NCI-H1436 treated with DMSO at 0.1 percent for 48 hours (cell line): ENCODE results near the gene MAG.
"Not testable (repeated sequence)": the region's sequence is repeated elsewhere in the genome, so short reads cannot be mapped to it uniquely, and the experiment has no call there.

Experiments used
- DNase-seq: peaks from one replicate; lab custom pipeline; 2025; lab: John Stamatoyannopoulos, UW

Gene MAG

DNA sequence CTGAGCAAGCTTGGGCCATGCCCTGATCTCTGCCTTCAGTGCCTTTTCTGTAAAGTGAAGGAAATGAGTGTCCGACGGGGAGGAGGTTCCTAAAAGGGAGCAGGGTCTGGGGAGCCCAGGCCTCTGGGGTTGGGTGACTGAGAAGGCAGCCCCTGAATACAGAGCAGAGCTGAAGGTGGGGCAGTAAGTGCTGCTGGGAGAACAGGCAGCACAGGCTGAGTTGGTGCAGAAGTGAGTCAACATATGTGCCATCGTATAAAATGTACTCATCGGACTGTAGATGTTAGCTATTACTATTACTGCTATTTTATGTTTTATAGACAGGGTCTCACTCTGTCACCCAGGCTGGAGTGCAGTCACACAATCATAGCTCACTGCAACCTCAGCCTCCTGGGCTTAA lies 10.7 kb upstream of the MAG start:
- DNase-seq: no peak

GRCh38 chr19:35284153-35285094 lies 7.5 kb upstream of the MAG start:
- DNase-seq: no peak

DNA sequence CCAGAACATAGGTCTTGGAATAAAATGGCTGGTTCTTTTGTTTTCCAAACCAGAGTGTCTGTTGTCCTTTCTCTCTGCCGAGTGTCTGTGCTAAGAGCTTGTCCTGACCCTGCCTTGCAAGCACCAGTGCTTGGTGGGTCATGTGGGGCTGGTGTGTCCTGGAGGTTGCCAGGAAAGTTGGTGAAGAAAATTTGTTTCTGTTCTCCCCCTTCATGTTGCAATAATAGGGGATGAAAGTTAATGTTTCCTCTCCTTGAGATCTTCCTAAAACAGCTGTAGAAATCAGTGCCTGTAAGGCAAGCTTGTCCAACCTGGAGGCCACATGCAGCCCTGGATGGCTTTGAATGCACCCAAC lies 6.9 kb upstream of the MAG start:
- DNase-seq: no peak

GRCh38 chr19:35285465-35285864 lies 6.5 kb upstream of the MAG start:
- not testable (repeated sequence) for DNase-seq

DNA sequence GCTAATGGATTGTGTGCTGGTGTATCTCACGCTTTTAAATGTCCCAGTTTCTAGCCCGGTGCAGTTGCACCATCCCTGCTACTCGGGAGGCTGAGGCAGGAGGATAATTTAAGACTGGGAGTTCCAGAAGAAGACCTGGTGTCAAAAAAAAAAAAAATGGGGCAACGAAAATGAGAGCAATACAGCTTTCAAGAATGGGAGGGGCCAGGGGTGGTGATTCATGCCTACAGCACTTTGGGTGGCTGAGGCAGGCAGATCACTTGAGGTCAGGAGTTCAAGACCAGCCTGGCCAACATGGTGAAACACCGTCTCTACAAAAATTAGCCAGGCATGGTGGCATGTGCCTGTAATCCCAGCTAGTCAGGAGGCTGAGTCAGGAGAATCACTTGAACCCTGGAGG lies 5.9 kb upstream of the MAG start:
- DNase-seq: not testable (repeated sequence)

DNA sequence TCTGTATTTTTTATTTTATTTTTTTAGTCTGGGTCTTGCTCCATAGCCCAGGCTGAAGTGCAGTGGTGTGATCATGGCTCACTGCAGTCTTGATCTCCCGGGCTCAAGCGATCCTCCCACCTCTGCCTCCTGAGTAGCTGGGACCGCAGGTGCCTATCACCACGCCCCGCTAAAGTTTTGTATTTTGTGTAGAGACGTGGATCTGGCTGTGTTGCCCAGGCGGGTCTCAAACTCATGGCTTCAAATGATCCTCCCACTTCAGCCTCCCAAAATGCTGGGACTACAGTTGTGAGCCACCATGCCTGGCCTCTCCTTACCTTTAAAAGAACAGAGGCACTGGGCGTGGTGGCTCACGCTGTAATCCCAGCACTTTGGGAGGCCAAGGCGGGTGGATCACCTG lies 4.2 kb upstream of the MAG start:
- DNase-seq: no peak

DNA sequence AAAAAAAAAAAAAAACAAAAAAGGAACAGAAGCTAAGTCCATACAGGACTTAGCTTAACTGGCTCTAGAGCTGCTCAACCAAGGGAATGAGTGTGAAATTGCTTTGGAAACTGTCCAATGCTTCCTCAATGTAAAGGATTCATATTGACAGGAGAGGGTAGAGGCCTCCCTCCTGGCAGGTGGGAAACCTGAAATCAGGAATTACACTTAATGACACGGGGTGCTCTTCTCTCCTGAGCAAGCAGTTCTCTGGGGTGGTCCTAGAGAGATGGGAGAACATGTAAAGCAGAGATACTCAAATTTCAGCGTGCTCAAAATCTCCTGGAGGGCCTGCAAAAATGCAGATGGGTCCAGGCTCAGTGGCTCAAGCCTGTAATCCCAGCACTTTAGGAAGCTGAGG lies 3.6 kb upstream of the MAG start:
- DNase-seq: no peak

DNA sequence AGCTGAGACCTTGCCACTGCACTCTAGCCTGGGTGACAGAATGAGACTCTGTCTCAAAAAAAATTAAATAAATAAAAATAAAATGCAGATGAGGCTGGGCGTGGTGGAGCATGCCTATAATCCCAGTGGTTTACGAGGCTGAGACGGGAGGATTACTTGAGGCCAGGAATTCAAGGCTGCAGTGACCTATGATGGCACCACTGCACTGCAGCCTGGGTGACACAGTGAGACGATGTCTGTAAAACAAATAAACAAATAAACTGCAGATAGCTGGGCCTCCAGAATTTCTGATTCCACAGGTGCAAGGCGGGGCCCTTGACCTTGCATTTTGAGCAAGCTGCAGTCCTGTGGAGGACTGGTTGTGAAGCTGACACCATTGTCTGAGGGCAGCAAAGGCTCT lies 3.1 kb upstream of the MAG start:
- no peak for DNase-seq

DNA sequence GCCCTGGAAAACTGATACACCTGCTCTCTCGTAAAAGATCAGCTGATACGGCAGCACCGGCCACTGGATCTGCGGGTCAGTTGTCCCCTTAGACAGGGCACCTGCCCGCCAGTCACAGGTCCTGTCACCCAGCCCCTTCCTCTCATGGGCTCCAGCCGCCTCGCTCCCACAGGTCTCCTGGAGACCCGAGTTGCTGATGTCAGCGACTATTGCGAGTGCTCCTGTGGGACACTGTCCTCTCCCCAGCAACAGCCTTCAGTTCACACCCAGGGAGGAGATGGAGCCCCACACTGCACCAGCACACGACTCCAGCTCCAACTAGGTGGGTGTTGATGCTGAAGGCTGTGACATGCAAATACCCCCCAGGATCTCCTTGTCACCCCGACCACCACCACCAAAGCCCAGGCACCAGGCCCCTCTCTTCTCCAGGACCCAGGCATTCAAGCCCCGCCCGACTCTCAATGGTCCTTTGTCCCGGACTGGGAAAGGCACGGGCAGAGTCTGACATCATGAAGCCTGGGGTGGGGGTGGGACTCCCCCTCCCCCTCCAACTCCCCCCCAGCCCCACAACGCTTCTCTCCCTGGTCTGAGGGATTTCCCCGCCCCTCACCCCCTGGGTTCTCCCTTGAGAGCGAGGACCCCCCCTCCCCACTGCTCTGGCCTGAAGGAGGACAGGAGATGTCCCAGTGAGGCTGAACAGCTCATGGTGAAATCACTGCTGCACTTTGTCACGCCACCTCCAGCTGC lies 1.4 kb upstream of the MAG start:
- DNase-seq: no peak

- DNase-seq: no peak
These were observed 702 bp upstream of the MAG start for GRCh38 chr19:35291259-35291658.

- DNase-seq: no peak
These were observed 731 bp downstream of the MAG start for GRCh38 chr19:35292421-35293362.

DNA sequence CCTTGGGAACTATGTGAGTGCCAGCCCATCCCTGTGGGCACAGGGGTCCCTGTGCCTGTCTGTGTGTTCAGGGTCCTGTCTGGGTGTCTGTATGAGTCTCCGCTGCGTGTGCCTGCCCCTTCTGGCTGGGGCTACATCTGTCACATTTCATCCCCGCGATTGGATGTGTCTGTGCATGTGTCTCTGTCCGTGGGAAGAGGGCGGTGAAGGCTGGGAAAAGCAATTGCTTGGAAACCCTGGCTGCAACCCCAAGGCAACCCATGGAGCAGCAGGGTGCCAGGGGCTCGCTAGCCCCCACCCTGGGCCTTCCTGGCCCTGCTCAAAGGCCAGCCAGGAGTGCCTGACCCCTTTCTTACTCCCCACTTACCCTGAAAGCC lies 1.4 kb downstream of the MAG start:
- DNase-seq: no peak

DNA sequence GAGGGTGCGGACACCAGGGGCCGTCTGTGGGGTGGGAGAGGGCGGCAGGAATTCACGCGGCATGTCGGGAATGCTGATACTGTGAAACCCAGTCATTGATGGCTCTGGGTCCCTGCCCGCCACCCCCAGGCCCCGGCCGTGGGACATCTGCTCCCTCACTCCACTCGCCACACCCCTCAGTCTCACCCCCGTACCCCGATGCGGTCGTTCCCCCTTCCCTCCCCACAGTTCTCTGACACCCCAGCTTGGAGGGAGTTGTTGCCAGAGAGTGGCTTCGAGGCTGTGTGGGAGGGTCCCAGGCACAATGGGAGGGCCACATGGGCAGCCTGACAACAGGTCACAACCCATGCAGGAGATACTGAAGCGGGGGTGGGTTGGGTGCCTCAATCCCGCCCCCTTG lies 1.8 kb downstream of the MAG start:
- no peak for DNase-seq

GRCh38 chr19:35294328-35294727 lies 2.4 kb downstream of the MAG start:
- no peak for DNase-seq

- DNase-seq: no peak
These were observed 3.2 kb downstream of the MAG start for GRCh38 chr19:35294859-35295791.

DNA sequence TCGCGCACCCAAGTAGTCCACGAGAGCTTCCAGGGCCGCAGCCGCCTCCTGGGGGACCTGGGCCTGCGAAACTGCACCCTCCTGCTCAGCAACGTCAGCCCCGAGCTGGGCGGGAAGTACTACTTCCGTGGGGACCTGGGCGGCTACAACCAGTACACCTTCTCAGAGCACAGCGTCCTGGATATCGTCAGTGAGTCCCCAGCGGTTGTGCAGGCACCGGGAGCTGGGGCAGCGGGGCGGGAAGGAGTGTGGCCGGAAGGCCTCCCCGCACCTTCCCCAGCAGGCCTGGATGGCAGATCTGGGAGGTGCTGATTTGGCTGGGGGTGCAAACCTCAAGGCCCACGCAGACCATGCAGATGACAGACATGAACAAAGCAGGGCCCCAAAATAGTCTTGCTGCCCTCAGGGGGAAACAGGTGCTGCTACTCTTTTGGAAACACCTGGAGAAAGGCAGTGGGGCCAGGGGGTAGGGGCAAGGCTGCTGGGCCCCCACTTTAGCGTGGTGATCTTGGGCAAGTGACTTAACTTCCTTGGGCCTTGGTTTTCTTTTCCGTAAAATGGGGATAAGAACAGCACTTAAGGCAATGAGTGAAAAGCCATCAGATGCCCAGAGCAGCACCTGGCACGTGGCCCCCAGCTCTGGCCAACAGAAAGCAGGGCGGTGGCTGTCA lies 4.0 kb downstream of the MAG start:
- DNase-seq: no peak

DNA sequence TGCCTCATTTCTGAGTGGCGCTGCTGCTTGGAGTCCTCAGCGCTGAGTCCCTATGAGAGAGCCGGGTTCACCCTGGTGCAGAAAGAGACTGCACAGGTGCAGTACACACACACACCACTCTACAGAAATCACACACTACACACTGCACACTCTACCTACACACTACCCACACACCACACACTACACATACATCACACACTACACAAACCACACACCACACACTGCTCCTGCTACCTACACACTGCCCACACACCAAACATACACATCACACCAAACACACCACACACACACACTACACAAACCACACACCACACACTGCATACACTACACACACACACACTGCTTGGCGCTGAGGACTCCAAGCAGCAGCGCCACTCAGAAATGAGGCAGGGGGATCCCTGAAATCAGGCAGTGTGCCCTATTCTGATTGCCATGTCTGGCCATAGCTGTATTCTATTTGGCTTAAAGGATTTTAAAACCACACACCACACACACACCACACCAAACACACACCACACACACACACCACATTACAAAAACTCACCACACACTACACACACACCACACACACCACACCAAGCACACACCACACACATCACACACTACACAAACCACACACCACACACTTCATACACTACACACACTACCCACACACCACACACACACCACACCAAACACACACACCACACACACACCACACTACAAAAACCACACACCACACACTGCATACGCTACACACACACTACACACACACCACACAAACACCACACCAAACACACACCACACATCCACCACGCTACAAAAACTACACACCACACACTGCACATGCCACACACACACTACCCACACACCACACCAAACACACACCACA lies 4.9 kb downstream of the MAG start:
- DNase-seq: no peak

GRCh38 chr19:35297515-35297848 lies 5.5 kb downstream of the MAG start:
- DNase-seq: no peak

- no peak for DNase-seq
These were observed 6.0 kb downstream of the MAG start for GRCh38 chr19:35297922-35298321.

- no peak for DNase-seq
These were observed 6.6 kb downstream of the MAG start for GRCh38 chr19:35298561-35298972.
